ENCODE data around the gene KCNMB4.

The KCNMB4 gene

GRCh38 chr12:70467476-70467875, 101.4 kb downstream of the KCNMB4 start:
- no peak overlapping the region for H3K4me2 ChIP-seq (ENCODE audit: insufficient read depth, low read length)
- no peaks in the 10 kb centered on the region for H3K36me3 ChIP-seq (ENCODE audit: insufficient read depth, low read length)
- ATAC-seq (ENCODE audit: insufficient read depth, low read depth) (no peak), DNase-seq (no peak)
- H2AFZ ChIP-seq (ENCODE audit: low read depth, low read length): no peak overlapping the region
- TF ChIP-seq EZH2 (IDR thresholded peaks at IDR 0.05; ENCODE audit: borderline replicate concordance, low read depth, low read length, severe bottlenecking) (no peak), CTCF (IDR thresholded peaks at IDR 0.05; ENCODE audit: borderline replicate concordance, extremely low read depth, low read length, poor library complexity, severe bottlenecking) (no peak)
- H3K79me2 ChIP-seq (ENCODE audit: insufficient read depth, low read length): no peaks in the 10 kb centered on the region
- H3K27me3 ChIP-seq (ENCODE audit: insufficient read depth, low read length, poor library complexity): no peaks in the 10 kb centered on the region
- H3K4me1 ChIP-seq (ENCODE audit: insufficient read depth, low read length): no peaks in the 10 kb centered on the region
- peaks cover 3% of the 10 kb centered on the region for H3K9me3 ChIP-seq (ENCODE audit: insufficient read depth, low read length, severe bottlenecking)
- H3K4me3 ChIP-seq (ENCODE audit: low read depth in 1 of 2, low read length in 2 of 2): no peak overlapping the region
- no peaks in the 10 kb centered on the region for H4K20me1 ChIP-seq (ENCODE audit: insufficient read depth, low read length)
- H3K9ac ChIP-seq (ENCODE audit: low read depth, low read length): no peak overlapping the region
- H3K27ac ChIP-seq (ENCODE audit: low read length): no peak overlapping the region

DNA sequence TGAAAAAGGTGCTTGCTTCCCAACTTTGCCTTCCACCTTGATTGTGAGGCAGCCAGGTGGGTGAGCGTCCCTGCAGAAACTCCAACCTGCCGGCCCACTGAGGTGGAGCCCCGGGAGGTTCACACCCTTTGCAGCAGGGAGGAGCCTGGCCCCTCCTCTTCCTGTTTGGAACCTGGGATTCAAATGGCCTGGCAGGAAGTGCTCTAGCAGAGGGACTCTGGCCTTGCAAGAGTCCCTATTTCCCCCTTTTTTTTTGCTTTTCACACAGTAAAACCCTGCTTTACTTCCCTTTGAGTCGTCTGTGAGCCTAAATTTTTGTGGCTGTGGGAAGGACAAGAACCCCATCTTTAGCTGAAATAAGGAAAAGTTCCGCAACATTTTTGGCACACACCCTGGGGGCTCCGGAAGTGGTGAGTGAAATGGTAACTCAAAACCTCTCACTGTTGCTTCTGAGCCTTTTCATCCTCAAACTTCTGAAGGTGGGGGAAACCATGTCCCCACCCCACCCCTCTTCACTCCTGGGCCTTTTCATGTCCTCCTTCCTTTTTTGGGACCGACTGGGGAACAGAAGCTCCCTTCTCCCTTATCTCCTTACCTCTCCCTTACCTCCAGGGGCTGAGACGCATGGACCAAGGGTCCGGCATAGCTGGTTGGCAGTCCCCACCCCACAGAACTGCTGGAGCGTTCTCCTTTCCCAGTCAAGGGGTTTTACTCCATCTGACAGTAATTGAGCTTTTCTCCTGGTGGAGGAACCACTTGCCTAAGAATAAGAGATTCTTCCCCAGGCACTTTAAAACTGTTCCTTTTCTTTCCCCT, 102.0 kb downstream of the KCNMB4 start:
- Histone ChIP-seq H3K27ac (ENCODE audit: low read length) (no peak overlapping the region), H2AFZ (ENCODE audit: low read depth, low read length) (no peak overlapping the region), H3K4me3 (ENCODE audit: low read depth in 1 of 2, low read length in 2 of 2) (no peak overlapping the region), H3K79me2 (ENCODE audit: insufficient read depth, low read length) (no peaks in the 10 kb centered on the region), H3K4me1 (ENCODE audit: insufficient read depth, low read length) (no peaks in the 10 kb centered on the region), H3K9me3 (ENCODE audit: insufficient read depth, low read length, severe bottlenecking) (peaks cover 3% of the 10 kb centered on the region), H3K9ac (ENCODE audit: low read depth, low read length) (no peak overlapping the region), H4K20me1 (ENCODE audit: insufficient read depth, low read length) (no peaks in the 10 kb centered on the region), H3K36me3 (ENCODE audit: insufficient read depth, low read length) (no peaks in the 10 kb centered on the region), H3K4me2 (ENCODE audit: insufficient read depth, low read length) (no peak overlapping the region), H3K27me3 (ENCODE audit: insufficient read depth, low read length, poor library complexity) (no peaks in the 10 kb centered on the region)
- DNase-seq (no peak), ATAC-seq (ENCODE audit: insufficient read depth, low read depth) (no peak)
- TF ChIP-seq CTCF (IDR thresholded peaks at IDR 0.05; ENCODE audit: borderline replicate concordance, extremely low read depth, low read length, poor library complexity, severe bottlenecking) (no peak), EZH2 (IDR thresholded peaks at IDR 0.05; ENCODE audit: borderline replicate concordance, low read depth, low read length, severe bottlenecking) (no peak)

DNA sequence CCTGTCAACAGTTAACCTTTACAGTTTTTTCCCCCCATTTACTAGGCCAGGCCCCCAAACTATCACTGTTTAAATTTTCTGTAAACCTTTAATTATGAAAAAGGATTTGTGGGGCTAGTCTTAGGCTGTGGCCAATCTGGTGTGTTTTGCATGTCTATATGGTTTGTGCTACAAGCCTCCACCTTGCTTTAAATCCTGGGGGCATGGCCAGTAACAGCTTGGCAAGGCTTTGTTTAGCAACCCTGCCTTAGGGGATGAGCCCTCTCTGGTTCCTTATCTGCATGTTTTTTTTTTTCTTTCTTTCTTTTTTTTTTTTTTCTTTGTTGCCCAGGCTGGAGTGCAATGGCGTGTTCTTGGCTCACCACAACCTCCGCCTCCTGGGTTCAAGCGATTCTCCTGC, 102.7 kb downstream of the KCNMB4 start:
- H3K9ac ChIP-seq (ENCODE audit: low read depth, low read length): no peak overlapping the region
- H3K27ac ChIP-seq (ENCODE audit: low read length): no peak overlapping the region
- H3K4me2 ChIP-seq (ENCODE audit: insufficient read depth, low read length): no peak overlapping the region
- no peaks in the 10 kb centered on the region for H3K79me2 ChIP-seq (ENCODE audit: insufficient read depth, low read length)
- no peaks in the 10 kb centered on the region for H3K27me3 ChIP-seq (ENCODE audit: insufficient read depth, low read length, poor library complexity)
- TF ChIP-seq EZH2 (IDR thresholded peaks at IDR 0.05; ENCODE audit: borderline replicate concordance, low read depth, low read length, severe bottlenecking) (no peak), CTCF (IDR thresholded peaks at IDR 0.05; ENCODE audit: borderline replicate concordance, extremely low read depth, low read length, poor library complexity, severe bottlenecking) (no peak)
- no peaks in the 10 kb centered on the region for H3K36me3 ChIP-seq (ENCODE audit: insufficient read depth, low read length)
- H4K20me1 ChIP-seq (ENCODE audit: insufficient read depth, low read length): no peaks in the 10 kb centered on the region
- no peak overlapping the region for H2AFZ ChIP-seq (ENCODE audit: low read depth, low read length)
- DNase-seq: no peak
- H3K9me3 ChIP-seq (ENCODE audit: insufficient read depth, low read length, severe bottlenecking): peaks cover 3% of the 10 kb centered on the region
- no peaks in the 10 kb centered on the region for H3K4me1 ChIP-seq (ENCODE audit: insufficient read depth, low read length)
- no peak overlapping the region for H3K4me3 ChIP-seq (ENCODE audit: low read depth in 1 of 2, low read length in 2 of 2)
- no peak for ATAC-seq (ENCODE audit: insufficient read depth, low read depth)

Measured in DND-41 (cell line).